K562 (cell line): ENCODE data around the gene B9D2. TPM values are rescaled to one million over a fixed set of nuclear protein-coding genes. Genes with fewer than 3 reads are reported as not detected.

Experiments
- BRCA1 ChIP-seq, 2 experiments: fragments of 450-650 bp in 1 of 2; sonication (generic) in 1 of 2; formaldehyde crosslinking in 1 of 2; IDR thresholded peaks; 2 replicates each; pipeline versions ENCODE4 v1.5.0 to v1.6.1; 2017 to 2020; ENCODE audit warnings: mild to moderate bottlenecking in 1 of 2, missing genetic modification reagents in 1 of 2
- CHD2 ChIP-seq: IDR thresholded peaks from 2 replicates; pipeline ENCODE4 v1.6.1; 2011; ENCODE audit warnings: low read depth, low read length
- GATA2 ChIP-seq: sonication (generic); formaldehyde crosslinking; IDR thresholded peaks from 2 replicates; pipeline ENCODE4 v1.4.0; 2020; ENCODE audit warnings: mild to moderate bottlenecking, missing genetic modification reagents
- HIVEP1 ChIP-seq: fragments of 250-450 bp; sonication (Bioruptor Pico); IDR thresholded peaks from 2 replicates; pipeline ENCODE4 v1.4.0; 2020; ENCODE audit warnings: mild to moderate bottlenecking
- NCOA2 ChIP-seq, 2 experiments: fragments of 450-650 bp; IDR thresholded peaks; 2 replicates each; pipeline ENCODE4 v1.6.1; 2018; ENCODE audit warnings: mild to moderate bottlenecking in 2 of 2, moderate library complexity in 1 of 2; ENCODE audit not compliant: partially characterized antibody in 2 of 2
- NEUROD1 ChIP-seq: fragments of 150-350 bp; IDR thresholded peaks from 2 replicates; pipeline ENCODE4 v1.6.1; 2014; ENCODE audit warnings: borderline replicate concordance, low read length, low read depth; ENCODE audit not compliant: partially characterized antibody
- NFATC3 ChIP-seq: fragments of 450-650 bp; IDR thresholded peaks from 2 replicates; pipeline ENCODE4 v1.6.1; 2017; ENCODE audit warnings: mild to moderate bottlenecking
- RBM25 ChIP-seq: fragments of 200-400 bp; formaldehyde crosslinking; IDR thresholded peaks from 2 replicates; pipeline ENCODE4 v1.6.1; 2018; ENCODE audit warnings: low read length, low read depth, moderate library complexity; ENCODE audit not compliant: severe bottlenecking
- SIN3A ChIP-seq, 2 experiments: fragments of 150-350 bp in 1 of 2; IDR thresholded peaks; 2 replicates each; pipeline ENCODE4 v1.6.1; 2011 to 2016; ENCODE audit warnings: borderline replicate concordance in 2 of 2, low read depth in 2 of 2, low read length in 2 of 2, mild to moderate bottlenecking in 2 of 2, moderate library complexity in 2 of 2; ENCODE audit not compliant: control insufficient read depth in 1 of 2
- SREBF2 ChIP-seq: sonication (generic); formaldehyde crosslinking; IDR thresholded peaks from 2 replicates; pipeline ENCODE4 v1.4.0; 2020; ENCODE audit warnings: mild to moderate bottlenecking, missing genetic modification reagents
- TBP ChIP-seq: optimal IDR thresholded peaks from 2 replicates; pipeline ENCODE3; 2011; ENCODE audit warnings: low read depth, low read length, improper control_type of control experiment
- TCF3 ChIP-seq: sonication (generic); formaldehyde crosslinking; IDR thresholded peaks from 2 replicates; pipeline ENCODE4 v1.4.0; 2020; ENCODE audit warnings: mild to moderate bottlenecking, missing genetic modification reagents
- U2AF1 ChIP-seq: fragments of 200-400 bp; formaldehyde crosslinking; optimal IDR thresholded peaks from 2 replicates; pipeline ENCODE3; 2017; ENCODE audit warnings: mild to moderate bottlenecking, low read depth, low read length, moderate library complexity
- XRCC3 ChIP-seq: fragments of 450-650 bp; IDR thresholded peaks from 2 replicates; pipeline ENCODE4 v1.6.1; 2017; ENCODE audit warnings: mild to moderate bottlenecking, moderate library complexity
- YBX1 ChIP-seq: fragments of 450-650 bp; IDR thresholded peaks from 2 replicates; pipeline ENCODE4 v1.7.1; 2016; ENCODE audit warnings: mild to moderate bottlenecking
- ZNF263 ChIP-seq: sonication (generic); formaldehyde crosslinking; IDR thresholded peaks from 2 replicates; pipeline ENCODE4 v1.8.0; 2022; ENCODE audit warnings: mild to moderate bottlenecking, missing genetic modification reagents, borderline replicate concordance
- ZNF431 ChIP-seq: sonication (generic); formaldehyde crosslinking; IDR thresholded peaks from 2 replicates; pipeline ENCODE4 v1.8.0; 2022; ENCODE audit warnings: mild to moderate bottlenecking, missing genetic modification reagents
- ZNF436 ChIP-seq: fragments of 250-450, 450-650 bp; sonication (Bioruptor Pico); formaldehyde crosslinking; IDR thresholded peaks from 2 replicates; pipeline ENCODE4 v1.7.0; 2020; ENCODE audit warnings: mild to moderate bottlenecking
- ZNF561 ChIP-seq: fragments of 450-650 bp; formaldehyde crosslinking; conservative IDR thresholded peaks from 2 replicates; pipeline ENCODE4 v1.4.0; 2020; ENCODE audit warnings: mild to moderate bottlenecking, moderate library complexity
- polyA plus RNA-seq, 8 experiments: library from polyadenylated mRNA; depleted of rRNA in 4 of 8; stranded (reverse) in 5 of 8; unstranded in 3 of 8; fragments of >200 nt; fragmentation: Nextera tagmentation in 2 of 8; fragmentation: Illumina TruSeq in 1 of 8; extraction: Ambion mirVana in 2 of 8; extraction: Trizol in 1 of 8; gene quantifications; 2 replicates each; pipeline versions ENCODE4 v1.2.1 to v1.2.3, GENCODE V29; 2011 to 2014; ENCODE audit warnings: inconsistent platforms in 1 of 8, missing spikeins in 1 of 8
- total RNA-seq, 7 experiments: library from RNA; depleted of rRNA in 6 of 7; stranded (reverse); fragments of >200 nt in 6 of 7; fragmentation: Illumina TruSeq in 2 of 7; extraction: Trizol in 2 of 7; gene quantifications; 2 replicates each; pipeline versions ENCODE4 v1.2.1 to v1.2.3, GENCODE V29; 2011 to 2021; ENCODE audit warnings: low replicate concordance in 1 of 7
- TF ChIP-seq, protein P1 (sequence below): sonication (generic); formaldehyde crosslinking; IDR thresholded peaks from 2 replicates; pipeline ENCODE4 v1.8.0; 2022; ENCODE audit warnings: mild to moderate bottlenecking, missing genetic modification reagents
- TF ChIP-seq, protein P2 (sequence below): fragments of 250-450 bp; sonication (Bioruptor Pico); IDR thresholded peaks from 2 replicates; pipeline ENCODE4 v1.5.1; 2021; ENCODE audit warnings: mild to moderate bottlenecking
- TF ChIP-seq, protein P3 (sequence below): fragments of 250-450 bp; sonication (Bioruptor Pico); IDR thresholded peaks from 2 replicates; pipeline ENCODE4 v1.8.0; 2021; ENCODE audit warnings: moderate library complexity, mild to moderate bottlenecking, inconsistent platforms
- TF ChIP-seq, protein P4 (sequence below): fragments of 450-650 bp; formaldehyde crosslinking; IDR thresholded peaks from 2 replicates; pipeline ENCODE4 v1.4.0; 2020; ENCODE audit warnings: mild to moderate bottlenecking, moderate library complexity

B9D2 gene
- total and polyA plus RNA-seq, 9 of the 15 experiments (the other 6 are each of a cell fraction or from before 2014, with no cell fraction given) = 0.83 to 6.9 (median 2.8) TPM

DNA sequence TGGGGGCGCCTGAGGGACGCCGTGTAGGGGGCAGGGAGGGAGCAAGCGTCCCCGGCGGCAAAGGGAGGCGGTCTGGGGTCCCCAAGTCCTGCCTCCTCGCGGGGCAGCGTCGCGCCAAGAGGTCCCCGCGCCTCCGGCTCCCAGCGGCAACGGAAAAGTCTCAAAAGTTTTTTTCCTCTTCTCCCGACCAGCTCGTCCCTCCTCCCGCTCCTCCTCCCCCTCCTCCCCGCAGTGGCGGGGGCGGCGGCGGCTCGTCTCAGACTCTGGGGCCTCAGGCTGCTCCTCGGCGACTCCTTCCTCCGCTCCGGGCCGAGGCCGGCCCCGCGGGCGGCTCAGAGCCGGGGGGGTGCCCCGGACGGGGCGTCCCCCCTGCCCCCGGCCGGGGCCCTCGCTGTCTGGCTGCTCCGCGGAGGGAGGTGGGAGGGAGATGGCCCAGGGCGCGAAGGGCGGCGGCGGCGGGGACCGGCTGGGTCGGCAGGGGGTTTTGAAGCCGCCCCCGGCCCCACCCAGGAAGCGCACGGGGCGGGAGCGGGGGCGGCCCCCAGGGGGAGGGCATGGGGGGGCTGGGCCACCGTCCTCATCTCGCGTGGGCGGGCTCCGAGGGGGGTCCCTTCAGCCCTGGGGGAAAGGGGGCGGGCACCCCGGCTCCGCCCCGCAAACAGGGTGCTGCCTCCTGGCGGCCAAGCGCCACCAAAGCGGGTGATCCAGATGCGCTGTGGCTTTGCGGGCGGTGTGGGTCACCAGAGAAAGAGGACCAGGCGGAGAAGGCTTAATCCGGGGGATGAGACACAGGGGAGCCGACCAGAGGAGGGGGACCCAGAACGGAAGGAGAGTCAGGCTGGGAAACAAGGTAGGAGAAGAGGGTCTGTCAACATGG is 10.2 kb downstream of the B9D2 start, which contains the start of gene TGFB1 (continued):
- TF ChIP-seq, protein P1, sequence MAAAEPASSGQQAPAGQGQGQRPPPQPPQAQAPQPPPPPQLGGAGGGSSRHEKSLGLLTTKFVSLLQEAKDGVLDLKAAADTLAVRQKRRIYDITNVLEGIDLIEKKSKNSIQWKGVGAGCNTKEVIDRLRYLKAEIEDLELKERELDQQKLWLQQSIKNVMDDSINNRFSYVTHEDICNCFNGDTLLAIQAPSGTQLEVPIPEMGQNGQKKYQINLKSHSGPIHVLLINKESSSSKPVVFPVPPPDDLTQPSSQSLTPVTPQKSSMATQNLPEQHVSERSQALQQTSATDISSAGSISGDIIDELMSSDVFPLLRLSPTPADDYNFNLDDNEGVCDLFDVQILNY = no peak
- TF ChIP-seq TCF3 (no peak), NEUROD1 (peak; percentile 47), XRCC3 (no peak), ZNF561 (CRISPR knock-in tag) (no peak), NCOA2 (IDR thresholded peaks at IDR 0.05; ENCODE audit: partially characterized antibody in 2 of 2) (no peak), CHD2 (peak; percentile 84), GATA2 (CRISPR knock-in tag) (no peak), YBX1 (no peak), ZNF263 (CRISPR knock-in tag) (peak; percentile 100), TBP (peak; percentile 51), HIVEP1 (CRISPR knock-in tag) (no peak), RBM25 (peak; percentile 46), SIN3A (IDR thresholded peaks at IDR 0.05; ENCODE audit: borderline replicate concordance in 2 of 2, control insufficient read depth in 1 of 2, low read depth in 2 of 2, low read length in 2 of 2) (peak in 1 of 2 experiments; percentile 80; a peak in 2 of 4 replicates), ZNF436 (CRISPR knock-in tag) (no peak), NFATC3 (no peak), SREBF2 (no peak), U2AF1 (peak; percentile 79), ZNF431 (CRISPR knock-in tag) (no peak), BRCA1 (IDR thresholded peaks at IDR 0.05) (no peak), BRCA1 (CRISPR knock-in tag; IDR thresholded peaks at IDR 0.05) (no peak)
- TF ChIP-seq, protein P2, sequence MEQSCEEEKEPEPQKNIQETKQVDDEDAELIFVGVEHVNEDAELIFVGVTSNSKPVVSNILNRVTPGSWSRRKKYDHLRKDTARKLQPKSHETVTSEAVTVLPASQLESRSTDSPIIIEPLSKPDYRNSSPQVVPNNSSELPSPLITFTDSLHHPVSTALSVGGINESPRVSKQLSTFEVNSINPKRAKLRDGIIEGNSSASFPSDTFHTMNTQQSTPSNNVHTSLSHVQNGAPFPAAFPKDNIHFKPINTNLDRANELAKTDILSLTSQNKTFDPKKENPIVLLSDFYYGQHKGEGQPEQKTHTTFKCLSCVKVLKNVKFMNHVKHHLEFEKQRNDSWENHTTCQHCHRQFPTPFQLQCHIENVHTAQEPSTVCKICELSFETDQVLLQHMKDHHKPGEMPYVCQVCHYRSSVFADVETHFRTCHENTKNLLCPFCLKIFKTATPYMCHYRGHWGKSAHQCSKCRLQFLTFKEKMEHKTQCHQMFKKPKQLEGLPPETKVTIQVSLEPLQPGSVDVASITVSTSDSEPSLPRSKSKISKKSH (CRISPR knock-in tag) = no peak
- TF ChIP-seq, protein P3, sequence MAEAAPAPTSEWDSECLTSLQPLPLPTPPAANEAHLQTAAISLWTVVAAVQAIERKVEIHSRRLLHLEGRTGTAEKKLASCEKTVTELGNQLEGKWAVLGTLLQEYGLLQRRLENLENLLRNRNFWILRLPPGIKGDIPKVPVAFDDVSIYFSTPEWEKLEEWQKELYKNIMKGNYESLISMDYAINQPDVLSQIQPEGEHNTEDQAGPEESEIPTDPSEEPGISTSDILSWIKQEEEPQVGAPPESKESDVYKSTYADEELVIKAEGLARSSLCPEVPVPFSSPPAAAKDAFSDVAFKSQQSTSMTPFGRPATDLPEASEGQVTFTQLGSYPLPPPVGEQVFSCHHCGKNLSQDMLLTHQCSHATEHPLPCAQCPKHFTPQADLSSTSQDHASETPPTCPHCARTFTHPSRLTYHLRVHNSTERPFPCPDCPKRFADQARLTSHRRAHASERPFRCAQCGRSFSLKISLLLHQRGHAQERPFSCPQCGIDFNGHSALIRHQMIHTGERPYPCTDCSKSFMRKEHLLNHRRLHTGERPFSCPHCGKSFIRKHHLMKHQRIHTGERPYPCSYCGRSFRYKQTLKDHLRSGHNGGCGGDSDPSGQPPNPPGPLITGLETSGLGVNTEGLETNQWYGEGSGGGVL (CRISPR knock-in tag) = no peak
- TF ChIP-seq, protein P4, sequence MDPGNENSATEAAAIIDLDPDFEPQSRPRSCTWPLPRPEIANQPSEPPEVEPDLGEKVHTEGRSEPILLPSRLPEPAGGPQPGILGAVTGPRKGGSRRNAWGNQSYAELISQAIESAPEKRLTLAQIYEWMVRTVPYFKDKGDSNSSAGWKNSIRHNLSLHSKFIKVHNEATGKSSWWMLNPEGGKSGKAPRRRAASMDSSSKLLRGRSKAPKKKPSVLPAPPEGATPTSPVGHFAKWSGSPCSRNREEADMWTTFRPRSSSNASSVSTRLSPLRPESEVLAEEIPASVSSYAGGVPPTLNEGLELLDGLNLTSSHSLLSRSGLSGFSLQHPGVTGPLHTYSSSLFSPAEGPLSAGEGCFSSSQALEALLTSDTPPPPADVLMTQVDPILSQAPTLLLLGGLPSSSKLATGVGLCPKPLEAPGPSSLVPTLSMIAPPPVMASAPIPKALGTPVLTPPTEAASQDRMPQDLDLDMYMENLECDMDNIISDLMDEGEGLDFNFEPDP (CRISPR knock-in tag) = no peak
